GOT3 (cell line): ENCODE results near the gene MEIS2.

Experiments used
- DNase-seq: peaks from one replicate; lab custom pipeline; 2025; ENCODE audit warnings: mixed read lengths; lab: John Stamatoyannopoulos, UW

MEIS2 gene

GRCh38 chr15:37098468-37099318 lies 1.7 kb downstream of the MEIS2 start:
- DNase-seq, result no peak

- no peak for DNase-seq
Measured at GRCh38 chr15:37097144-37097919, 3.0 kb downstream of the MEIS2 start.

DNA sequence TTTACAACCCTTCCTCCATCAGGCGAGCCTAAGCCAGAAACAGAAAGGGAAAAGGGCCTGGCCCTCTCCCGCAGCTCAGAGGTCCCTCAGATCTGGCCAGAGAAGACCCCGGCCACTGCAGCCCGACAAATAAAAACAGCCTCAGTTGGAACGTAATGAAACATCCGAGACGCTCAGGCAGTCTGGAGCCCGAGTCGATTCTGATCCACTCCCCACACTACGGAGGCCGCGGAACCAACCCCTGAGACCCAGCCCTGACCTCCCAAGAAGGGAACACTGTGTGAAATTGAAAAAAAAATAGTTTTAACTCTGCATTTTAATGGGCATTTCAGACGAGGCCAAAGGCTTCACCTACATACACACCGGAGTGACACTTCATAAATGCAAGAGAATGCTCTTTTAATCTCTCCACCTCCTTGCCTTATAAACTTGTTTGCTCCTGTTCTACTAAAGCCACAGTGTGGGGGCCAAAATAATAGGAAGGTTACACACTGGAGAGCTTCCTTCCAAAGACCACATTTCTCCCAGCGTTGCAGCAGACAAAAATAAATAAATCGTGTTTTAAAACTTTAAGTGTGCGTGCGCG lies 3.7 kb downstream of the MEIS2 start:
- no peak for DNase-seq

GRCh38 chr15:37095770-37096557 lies 4.4 kb downstream of the MEIS2 start:
- no peak for DNase-seq

DNA sequence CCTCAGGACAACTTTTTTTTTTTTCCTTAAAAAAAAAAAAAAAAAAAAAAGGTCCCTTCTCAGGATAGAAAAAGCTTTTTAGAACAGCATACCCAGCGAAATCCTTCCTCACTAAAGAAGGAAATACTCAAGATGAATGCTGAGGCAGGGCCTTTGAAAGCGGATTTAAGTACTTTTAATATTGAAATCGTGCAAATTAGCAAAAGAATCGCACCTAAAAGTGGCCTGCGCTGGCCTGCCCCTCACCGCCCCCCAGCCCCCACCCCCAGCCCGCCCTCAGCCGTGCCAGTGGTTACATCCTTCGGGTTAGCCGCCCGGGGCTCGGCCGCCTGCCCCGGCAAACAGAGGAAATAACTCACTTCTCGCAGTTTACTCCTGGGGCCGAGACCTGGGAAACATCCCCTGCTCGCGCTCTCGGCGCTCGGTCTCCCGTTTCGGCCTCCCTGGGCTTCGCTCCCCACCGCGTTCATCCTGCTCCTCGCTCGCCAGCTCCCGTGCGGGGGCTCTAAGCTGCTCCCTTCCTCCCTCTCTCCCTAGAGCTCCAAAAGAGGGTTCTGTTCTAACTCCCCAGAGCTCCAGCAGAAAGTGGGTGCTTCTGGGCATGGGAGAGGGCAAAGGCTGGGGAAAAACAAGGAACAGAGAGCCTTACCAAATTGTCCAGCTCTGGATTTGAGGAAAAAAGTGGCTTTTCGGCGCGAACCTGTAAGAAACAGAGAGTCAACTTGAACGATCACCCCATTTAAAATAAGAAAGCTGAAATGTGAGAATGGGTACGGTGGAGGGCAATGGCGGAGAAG lies 5.2 kb downstream of the MEIS2 start:
- no peak for DNase-seq

DNA sequence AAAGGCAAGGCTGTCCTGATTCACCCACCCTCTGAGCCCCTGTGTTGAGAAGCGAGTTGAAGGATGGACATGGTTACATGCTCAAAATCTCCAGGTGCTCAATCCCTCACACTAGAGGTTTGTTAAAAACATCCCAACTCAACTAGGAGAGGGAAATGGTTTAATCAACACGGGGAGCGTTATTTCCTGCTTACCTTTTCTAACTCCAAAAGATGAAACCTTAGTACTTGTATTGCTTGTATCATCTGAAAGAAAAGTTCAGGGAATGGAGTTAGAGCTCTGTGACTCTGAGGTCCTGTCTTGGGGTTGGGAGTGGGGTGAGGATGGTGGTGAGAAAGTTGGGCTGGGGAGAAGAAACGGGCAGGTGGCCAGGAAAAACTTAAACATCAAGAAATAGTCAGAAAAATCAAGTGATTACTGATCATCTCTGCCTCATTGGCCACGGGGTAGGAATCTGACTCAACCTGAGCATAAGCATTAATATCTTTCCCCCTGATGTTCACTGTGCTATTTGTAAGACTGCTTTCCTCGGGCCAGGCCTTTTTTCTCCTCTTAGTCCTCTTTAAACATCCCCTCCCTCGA lies 5.9 kb downstream of the MEIS2 start:
- DNase-seq, result no peak

DNA sequence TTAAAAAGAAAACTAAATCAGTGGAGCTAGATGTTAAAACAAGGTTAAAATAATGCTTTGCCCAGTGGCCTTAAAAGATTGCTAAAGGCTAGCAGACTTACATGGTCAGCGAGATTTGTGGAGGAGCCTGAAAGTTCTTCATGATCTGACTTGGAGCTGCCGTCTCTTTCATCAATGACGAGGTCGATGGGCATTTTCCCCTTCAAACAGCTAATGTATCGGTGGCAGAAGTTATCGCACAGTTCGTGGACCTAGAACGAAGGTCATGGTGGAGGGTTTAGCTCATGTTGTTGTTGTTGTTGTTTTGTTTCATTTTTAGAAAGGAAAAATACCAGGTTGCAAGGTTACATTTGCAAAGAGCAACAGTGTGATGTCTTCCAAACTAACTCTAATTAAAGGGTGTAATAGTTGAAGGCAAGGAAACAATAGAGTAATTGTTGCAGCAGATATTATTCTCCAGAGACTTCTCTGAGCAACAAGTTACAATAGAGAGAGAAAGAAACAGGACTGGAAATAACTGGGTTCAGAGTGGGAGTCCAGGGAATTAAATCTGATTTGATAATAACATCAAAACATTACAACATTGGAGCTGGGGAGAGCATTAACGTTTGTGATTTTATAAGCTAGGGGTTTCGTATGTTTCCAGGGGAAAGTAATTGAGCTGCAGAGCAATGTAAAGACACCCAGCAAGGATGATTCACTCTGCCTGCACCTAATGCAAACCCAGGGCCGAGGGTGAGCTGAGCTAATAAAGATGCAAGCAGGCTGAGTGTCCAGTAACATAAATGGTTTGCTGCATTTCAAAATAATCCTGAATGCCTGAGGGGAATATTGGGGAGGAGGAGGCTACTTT lies 6.6 kb downstream of the MEIS2 start:
- no peak for DNase-seq

- DNase-seq, result no peak
Measured at GRCh38 chr15:37090543-37091175, 9.7 kb downstream of the MEIS2 start.

DNA sequence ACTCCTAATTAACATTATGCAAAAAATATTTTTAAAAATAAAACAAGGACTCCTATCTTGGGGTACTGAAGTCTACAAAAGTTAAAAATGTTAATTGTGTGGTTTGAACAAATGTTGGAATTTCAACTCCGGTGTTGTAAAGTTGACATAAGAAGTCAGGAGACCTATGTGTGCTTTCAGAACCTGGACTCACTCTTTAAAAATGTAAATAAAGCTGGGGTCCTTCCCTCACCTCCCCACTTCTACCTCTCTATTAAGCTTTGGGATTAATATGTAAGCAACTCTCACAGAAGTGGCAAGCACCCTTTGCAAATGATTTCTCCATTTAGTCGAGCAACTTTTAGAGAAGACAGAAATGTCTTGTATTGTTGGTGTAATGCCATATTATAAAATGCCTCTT lies 11.9 kb downstream of the MEIS2 start:
- no peak for DNase-seq

GRCh38 chr15:37087131-37087588 lies 13.2 kb downstream of the MEIS2 start:
- no peak for DNase-seq

DNA sequence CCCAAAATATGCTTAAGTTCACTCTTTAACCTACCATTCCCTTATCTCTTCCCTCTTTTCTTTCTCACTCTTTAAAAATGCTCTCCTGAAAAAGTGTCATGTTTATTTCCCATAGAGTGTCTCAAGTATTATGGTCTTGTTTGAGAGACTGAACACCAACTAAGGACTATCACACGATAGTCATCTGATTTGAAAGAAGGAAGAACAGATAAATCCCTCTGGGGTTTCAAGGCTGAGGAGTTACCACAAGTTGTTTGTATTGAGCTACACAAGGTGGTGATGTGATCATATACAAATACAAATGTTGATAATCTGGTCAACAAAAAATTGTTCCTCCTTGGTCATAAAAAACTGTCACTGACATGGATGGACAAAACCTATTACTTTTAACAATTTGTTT lies 13.8 kb downstream of the MEIS2 start:
- DNase-seq, result no peak

GRCh38 chr15:37086120-37086519 lies 14.2 kb downstream of the MEIS2 start:
- no peak for DNase-seq

DNA sequence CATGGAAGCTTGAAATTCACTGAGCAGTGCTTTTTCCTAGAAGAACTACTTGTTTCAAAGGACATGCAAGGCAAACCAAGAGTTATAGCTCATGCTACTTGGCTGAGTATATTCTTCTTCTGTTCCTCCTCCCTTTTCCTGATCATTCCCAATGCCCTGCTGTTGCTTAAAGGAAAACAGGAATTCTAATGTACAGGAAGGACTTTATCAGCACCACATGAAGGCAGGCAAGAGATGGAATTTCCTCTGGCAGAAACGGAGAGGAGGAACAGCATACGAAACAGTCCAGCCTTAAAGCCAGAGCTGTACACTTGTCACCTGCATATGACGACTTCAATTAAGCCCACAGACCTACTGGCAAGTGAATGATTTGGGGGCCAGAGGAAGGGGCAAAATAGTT lies 15.7 kb downstream of the MEIS2 start:
- no peak for DNase-seq

GRCh38 chr15:37083610-37084009 lies 16.7 kb downstream of the MEIS2 start:
- no peak for DNase-seq

DNA sequence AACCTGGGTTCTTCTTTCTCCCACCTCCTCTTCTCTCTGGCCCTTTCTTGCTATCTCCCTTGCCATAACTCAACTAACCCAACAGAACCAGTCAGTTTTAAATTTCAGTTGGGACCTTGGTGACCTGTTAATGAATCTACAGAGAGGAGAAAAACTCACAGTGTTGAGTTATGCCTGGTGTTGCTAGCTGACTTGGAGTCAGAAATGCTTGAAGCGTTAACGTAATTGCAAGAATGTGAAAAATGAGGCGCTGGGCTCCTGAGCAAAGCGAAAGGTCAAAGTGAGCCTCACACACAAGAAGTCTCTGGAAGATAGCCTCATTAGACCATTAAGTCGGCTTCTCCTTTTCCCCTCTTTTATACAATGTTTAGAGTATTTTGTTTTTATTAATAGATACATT lies 18.4 kb downstream of the MEIS2 start:
- no peak for DNase-seq

- DNase-seq, result no peak
Measured at GRCh38 chr15:37080261-37080921, 20.0 kb downstream of the MEIS2 start.

DNA sequence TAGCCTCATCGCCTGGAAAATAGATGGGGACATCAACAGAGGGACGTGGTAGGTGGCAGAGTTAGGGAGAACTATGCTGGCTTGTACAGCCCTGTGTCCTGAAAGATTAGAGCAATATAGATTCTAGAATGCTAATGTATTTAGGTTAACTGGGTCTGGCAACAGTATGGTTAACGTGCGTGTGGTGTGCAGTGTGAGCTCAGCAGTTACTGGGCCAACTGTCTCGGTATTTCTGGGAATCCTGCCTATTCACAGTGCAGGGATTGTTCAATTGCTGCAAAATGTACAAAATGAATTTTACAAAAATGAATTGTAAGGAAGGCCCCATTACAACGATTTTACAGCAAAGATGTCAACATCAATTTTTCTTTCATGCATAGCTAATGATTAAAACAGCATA lies 20.6 kb downstream of the MEIS2 start:
- no peak for DNase-seq

GRCh38 chr15:37078566-37078965 lies 21.8 kb downstream of the MEIS2 start:
- DNase-seq, result no peak
